NOMO-1 (cell line): Measurements from ENCODE around the gene TCAIM.

Experiments
- DNase-seq, 2 experiments: peaks; one replicate each; lab custom pipeline; 2025; ENCODE audit not compliant: unreplicated experiment in 2 of 2; lab: John Stamatoyannopoulos, UW

Gene TCAIM

DNA sequence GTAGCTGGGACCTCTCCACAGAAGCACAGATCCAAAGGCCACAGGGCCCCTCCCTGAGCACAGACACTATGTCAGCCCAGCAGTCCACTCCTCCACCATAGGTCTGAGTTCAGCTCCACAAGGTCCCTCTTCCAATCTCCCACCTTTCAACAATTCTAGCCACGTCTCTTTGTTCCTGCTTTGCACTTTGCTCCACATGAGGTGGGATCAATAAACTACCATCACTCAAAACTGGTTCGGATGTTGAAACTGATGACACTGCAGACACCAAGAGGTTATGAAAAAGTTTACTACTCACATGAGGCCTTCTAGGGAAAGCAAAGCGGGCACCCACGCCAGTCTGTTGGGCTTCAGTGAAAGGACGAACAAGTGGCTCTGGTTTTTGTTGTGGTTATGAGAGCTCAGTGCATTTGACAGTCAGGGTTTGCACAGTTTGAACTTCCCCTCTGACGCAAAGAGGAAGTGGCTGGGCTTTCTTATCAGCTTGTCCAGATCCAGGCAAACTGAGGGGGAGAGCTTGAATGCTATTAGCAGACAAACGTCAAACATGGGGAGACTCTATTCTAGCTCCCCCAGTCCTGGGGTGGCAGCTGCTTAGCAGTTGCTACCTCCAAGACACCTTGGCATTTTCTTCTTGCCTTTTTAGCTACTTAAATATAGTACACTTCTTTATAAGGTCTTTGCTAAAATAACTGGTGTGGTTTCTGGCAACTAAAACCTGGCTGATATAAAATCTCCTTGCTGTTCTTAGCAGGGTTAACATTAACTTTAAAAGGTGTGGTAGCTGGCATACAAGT, 101.1 kb downstream of the TCAIM start:
- peak; percentile 94 to 99 for DNase-seq

- no peak for DNase-seq
Measured at GRCh38 chr3:44442596-44443309, 104.2 kb downstream of the TCAIM start.

DNA sequence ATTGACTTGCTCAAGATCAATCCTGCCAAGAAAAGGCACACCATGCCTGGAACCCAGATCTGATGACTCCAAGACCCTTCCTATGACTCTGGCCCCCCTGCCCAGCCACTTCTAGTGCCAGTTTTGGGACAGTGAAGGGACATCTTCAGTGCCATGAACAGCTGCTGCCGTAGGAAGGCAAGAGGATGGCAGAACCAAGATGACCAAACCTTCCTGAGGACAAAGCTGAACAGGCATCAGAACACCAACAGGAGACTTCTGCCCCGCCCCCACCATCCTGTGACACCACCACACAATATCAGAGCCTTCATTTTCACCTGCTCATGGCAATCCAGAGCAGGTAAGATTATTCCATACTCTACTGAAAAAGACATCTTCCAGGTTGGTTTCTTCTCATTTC, 105.9 kb downstream of the TCAIM start:
- no peak for DNase-seq

DNA sequence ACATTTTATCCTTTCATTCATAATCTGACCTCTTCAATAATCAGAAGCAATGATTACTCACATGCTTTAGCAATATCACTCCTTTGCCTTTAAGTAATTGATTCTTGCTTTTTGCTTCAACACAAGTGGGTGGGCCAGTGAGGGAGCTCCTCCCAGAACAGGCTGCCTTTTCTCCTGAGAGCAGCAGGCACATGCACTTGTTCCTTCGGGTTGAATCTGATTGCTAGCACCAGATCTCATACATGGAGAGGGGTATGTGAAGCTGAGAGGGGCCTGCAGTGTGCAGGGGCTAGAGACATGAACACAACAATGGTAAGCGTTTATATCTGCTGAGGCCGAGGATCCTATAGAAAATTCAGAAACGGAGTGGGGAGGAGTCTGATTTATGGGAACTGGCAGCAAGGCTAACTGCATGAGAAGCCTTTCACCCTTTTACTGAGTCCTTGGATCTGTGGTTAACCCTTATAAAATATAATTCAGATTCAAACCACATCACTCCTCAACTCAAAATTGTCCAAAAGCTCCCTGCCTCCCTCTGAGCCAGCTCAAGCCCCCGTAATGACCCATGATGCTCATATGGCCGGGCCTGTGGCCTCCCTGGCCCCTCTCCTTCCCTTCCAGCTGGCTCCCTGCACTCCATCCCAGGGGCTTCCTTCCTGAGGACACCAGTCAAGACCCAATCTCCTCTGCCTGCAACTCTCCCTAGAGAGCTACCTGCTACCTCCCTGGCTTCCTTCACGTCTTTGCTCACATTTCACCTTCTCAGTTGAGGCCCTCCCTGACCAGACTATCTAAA, 106.5 kb downstream of the TCAIM start:
- no peak for DNase-seq

DNA sequence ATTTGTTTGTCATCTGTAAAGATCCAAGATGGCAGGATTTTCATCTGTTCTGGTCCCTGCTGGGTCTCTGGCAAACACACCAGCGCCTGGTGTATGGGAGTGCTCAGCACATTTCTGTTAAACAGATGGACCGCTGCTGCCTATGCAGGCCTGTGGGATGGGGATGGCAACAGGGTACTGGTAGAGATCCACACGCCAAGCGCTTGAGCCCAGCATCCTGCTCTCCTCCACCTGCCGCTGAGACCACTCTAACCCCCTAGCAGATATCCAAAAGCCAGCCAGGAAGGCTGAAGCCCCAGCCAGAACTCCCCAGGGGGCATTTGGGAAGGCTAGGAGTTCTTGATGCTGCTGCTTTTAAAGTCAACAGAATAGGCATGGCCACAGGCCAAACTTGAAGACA, 107.2 kb downstream of the TCAIM start:
- no peak for DNase-seq

GRCh38 chr3:44446929-44447328, 108.4 kb downstream of the TCAIM start:
- DNase-seq = no peak

- no peak for DNase-seq
Measured at GRCh38 chr3:44451441-44451840, 112.9 kb downstream of the TCAIM start.

DNA sequence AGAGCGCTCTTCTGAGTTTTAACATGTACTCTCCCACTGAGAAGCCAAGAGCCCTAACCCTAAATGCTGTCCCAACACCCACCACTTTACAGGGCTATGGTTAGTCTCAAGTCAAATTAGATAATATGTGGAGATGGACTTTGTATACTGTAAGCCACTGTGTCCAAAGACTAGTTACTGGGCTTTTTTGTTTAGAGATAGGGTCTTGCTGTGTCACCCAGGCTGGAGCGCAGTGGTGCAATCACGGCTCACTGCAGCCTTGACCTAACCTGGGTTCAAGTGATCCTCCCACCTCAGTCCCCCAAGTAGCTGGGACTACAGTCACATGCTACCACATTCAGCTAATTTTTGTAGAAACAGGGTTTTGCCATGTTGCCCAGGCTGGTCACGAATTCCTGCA, 115.7 kb downstream of the TCAIM start:
- DNase-seq = no peak

DNA sequence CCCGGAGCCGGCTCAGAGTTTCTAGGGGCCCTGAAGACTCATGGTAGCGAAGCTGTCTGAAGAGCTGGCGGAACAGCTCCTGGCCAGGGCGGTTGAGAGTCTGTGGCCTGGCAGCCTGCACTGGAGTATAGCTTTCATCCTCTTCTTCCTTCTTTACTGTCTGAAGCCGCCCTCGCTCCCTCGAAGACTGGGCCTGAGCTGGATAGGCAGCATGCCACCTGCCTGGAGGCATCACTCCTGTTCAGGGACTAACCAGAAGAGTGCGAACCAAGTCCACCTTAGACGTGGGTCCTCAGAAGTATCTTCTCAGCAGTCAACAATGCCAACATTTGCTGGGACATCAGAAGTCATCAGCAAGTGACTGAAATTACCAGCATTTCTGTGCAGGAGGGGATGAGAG, 116.8 kb downstream of the TCAIM start:
- no peak for DNase-seq
